Measurements from ENCODE around the gene STARD3NL.
"Not testable (repeated sequence)": the region's sequence is repeated elsewhere in the genome, so short reads cannot be mapped to it uniquely, and the experiment has no call there.

The STARD3NL gene

DNA sequence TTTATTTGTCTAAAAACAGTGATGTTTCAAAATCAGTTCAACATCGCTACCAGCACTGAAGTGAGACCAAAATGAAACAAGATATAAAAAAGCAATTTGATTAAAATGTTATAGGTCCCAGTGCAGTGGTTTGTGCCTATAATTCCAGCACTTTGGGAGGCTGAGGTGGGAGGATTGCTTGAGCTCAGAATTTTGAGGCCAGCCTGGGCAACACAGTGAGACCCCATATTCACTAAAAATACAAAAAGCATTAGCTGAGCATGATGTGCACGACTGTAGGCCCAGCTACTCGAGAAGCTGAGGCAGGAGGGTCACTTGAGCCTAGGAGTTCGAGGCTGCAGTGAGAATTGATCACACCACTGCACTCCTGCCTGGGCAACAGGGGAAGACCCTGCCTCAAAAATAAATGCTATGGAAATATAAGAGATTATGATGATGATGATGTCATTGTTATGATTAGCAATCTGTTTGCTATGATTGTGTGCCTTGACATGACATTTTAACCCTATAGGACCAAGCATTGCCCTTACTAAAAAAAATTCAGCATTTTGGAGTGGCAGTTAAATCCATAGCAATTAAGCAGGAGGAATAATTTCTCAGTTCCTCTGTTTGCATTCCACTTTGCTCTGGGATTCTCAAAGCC, 91.8 kb downstream of the STARD3NL start:
- not testable (repeated sequence) for DNase-seq (ENCODE audit: low spot score)

DNA sequence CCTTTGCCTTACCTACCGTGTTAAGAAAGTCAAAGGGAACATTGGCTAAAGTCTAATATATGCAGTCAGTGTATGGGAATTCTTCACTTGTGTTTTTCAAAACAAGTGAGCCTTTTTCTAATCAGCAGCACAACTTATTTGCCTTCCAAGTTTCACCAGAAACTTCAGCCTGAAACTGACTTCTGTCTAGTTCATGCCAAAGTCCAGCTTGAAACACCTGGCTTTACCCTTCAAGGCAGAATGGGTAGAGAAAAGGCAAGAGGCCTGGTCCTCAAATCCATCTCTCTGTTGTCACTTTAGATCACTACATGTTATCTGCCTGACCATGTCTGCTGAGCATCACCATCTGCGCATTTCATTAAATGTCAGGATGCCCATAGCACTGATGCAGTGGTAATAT, 92.4 kb downstream of the STARD3NL start:
- DNase-seq (ENCODE audit: low spot score), result not testable (repeated sequence)

DNA sequence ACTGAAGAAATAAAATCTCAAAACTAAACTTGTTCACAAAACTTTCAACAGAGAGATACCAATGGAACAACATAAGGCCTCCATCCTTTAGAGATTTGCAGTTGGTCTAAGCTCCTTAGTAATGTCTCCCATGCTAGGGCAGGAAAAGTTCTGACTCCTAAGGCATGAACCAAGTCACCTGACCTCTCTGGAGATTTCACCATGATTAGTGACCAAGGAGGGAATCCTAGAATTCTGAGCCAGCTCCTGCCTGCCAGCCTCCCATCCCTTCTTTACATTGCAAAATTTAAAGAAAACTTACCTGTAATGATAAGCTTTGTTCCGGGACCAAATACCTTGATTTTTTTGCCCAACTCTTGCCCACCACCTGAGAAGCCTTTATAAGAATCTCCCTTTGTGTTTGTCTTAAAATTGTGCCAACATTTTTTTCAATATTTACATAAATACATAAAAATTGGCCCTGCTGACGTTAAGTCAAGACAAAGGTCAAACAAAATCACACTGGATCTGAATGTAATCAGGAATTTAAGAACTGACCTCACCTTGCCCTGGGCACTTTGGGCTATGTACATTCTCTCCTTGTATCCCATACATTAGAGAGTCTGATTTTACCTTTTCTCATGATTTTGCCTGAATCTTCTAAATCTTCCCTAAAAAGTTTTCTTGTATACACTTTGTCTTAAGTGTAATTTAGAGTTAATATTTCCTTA, 95.4 kb downstream of the STARD3NL start, which contains the start of gene TARP:
TARP (minus strand) TSS at position 351 of the 710 bp plus-strand sequence.
- DNase-seq (ENCODE audit: low spot score), result no peak

DNA sequence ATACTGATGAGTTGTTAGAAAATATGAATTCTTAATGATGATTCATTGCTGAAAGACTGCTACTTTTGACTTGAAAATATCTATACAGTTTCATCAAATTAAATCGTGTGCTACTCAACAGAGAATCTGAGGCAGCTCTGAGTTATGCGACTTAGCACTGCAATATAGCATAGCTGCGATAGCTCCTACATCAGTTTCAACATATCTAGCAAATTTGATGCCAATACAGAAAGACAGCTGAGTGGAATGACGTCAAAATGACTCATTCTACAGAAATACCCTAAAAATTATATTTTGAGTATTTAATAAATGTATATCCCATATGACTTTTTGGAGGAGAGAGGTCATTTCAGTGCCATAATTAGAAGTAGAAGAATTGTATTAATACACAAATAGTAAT, 96.4 kb downstream of the STARD3NL start:
- no peak for DNase-seq (ENCODE audit: low spot score)

DNA sequence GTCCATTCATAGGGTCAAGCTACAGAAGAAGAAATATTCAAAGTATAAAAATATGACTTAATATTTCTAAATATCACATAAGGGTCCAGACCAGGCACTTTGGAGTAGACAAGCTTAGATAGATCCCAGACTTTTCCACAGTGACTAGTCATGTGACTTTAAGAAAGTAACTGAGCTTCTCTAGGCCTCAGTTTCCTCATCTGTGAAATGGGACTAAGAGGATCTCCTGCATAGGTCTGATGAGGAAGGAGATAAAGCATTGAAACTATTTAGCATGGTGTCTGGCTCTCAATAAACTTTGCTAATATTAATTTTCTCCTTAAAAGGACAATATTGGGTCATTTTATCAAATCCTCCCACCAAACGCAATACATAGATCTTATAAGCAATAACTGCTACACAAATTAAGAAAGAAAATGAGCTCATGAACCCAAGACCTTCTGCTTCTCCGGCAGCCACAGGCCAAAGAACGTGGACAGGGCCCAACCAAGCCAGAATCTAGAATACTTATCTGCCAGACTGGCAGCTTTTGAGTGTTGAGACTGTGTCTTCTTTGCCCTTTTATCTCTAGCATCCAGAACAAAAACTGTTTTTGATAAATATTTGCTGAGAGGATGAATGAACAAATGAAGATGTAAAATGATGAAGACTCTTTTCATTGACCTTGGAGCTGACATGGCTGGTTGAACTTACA, 97.0 kb downstream of the STARD3NL start:
- no peak for DNase-seq (ENCODE audit: low spot score)

DNA sequence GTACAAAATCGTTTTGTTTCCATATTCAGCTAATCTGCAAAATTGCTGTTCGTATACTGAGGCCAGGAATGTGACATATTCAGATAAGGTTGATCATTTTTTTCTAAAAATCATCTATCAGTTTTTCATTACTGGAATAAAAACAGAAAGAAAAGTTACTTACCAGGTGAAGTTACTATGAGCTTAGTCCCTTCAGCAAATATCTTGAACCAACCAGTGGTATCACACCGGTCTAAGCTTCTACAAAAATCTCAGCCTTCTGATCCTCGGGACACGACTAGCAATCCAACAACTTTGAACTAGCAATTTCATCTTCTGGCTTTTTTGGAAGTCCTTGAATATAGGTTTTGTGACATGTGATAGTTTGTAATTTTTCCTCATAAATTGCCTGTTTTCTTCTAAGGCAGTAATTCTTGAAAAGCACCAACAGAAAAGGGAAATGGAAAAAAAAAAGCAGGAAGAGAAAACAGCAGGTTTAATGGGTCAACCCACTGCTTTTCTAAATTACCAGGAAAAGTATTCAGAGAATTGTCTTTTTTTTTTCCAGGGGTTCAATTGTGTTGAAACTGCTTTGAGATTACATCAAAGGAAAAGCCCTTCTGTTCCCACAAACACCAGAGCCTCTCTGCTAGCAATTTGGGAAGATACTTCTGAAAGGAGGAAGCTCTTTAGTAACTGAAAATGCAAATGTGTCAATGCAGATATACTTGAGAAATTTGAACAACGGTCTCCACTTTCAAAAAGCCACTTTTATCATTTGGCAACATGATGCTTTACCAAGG, 98.2 kb downstream of the STARD3NL start:
- no peak for DNase-seq (ENCODE audit: low spot score)

DNA sequence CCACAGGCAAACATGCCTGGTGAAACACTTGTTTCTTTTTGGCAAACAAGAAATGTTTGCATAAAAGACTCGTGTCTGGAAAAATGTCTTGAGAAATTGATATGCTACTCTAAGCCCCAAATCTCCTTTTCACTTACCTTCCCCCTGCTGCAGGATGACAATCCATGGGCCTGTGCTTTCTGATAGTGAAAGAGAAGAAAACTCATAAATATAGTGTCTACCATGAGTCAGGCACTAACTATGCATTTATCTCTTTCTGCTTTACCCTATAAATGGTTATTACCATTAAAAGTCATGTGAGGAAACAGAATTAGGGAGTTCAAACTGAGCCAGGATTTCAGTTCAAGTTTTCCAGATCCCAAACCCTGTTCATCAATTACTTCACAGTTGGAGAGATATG, 102.0 kb downstream of the STARD3NL start:
- no peak for DNase-seq (ENCODE audit: low spot score)

Measured in activated CD4-positive, alpha-beta T cell treated with anti-CD3 and anti-CD28 coated beads, Interleukin-2, Interleukin-4, amounts not matched to agents 100 ng/mL and 50 ng/mL, durations not matched to agents 16 hours and 8 hours (primary cell).